GM12875 (cell line): ENCODE results near the gene CTNNA3.

Experiments used
- H3K4me3 ChIP-seq: one replicate; pipeline ENCODE4 v1.5.1; 2011; ENCODE audit warnings: low read depth, low read length, control low read depth
- CTCF ChIP-seq: IDR thresholded peaks from 2 replicates; pipeline ENCODE4 v1.5.1; 2011; ENCODE audit warnings: low read depth, mild to moderate bottlenecking, control low read depth, inconsistent platforms, low read length, moderate library complexity, borderline replicate concordance; ENCODE audit not compliant: insufficient read depth

CTNNA3 gene

DNA sequence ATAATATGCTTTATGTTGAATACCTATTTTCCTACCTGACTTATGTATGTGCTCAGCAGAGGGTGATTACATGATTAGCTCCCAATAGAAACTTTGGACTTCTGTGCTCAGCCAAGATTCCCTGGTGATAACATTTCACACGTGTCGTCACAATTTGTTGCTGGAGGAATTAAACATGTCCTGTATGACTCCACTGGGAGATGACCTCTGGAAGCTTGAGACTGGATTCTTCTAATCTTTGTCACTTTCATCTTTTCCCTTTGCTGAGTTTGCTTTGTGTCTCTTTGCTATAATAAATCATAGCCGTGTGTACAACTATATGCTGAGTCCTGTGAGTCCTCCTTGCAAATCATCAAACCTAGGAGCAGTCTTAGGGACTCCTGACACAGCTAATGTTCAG, 891.0 kb downstream of the CTNNA3 start:
- TF ChIP-seq CTCF = no peak
- no peak overlapping the region for H3K4me3 ChIP-seq

DNA sequence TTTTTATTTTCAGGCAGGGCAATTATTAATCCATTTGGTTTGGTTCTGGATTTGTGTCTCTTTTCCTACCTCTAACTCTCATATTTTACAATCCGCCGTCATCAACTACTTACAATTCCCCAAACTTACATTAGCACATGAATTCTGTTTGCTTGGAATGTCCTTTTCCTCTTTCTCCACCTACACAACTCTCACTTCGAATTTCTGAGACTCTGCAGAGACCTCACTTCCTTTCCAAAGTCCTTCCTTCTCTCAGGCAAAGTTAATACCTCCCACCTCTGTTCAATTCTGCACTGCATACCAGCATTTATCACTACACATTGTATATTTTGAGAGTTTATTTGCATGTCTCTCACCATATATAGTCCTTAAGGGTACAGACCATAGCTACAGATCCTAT, 892.8 kb downstream of the CTNNA3 start:
- H3K4me3 ChIP-seq = no peak overlapping the region
- TF ChIP-seq CTCF = no peak

GRCh38 chr10:66799474-66799873, 896.5 kb downstream of the CTNNA3 start:
- TF ChIP-seq CTCF = no peak
- H3K4me3 ChIP-seq = no peak overlapping the region

DNA sequence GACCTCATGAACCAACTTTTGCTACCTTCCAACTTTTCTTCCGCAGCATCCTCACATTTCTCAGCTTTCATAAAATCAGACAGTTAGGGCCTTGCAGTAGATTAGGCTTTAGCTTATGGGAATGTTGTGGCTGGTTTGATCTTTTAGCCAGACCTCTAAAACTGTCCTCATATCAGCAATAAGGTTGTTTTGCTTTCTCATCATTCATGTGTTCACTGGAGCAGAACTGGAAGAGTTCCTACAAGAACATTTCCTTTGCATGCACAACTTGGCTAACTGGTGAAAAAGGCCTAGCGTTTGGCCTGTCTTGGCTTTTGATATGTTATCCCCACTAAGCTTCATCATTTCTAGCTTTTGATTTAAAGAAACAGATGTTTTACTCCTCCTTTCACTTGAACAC, 900.1 kb downstream of the CTNNA3 start:
- no peak for TF ChIP-seq CTCF
- H3K4me3 ChIP-seq = no peak overlapping the region

GRCh38 chr10:66792441-66792840, 903.6 kb downstream of the CTNNA3 start:
- TF ChIP-seq CTCF = no peak
- H3K4me3 ChIP-seq = no peak overlapping the region

- H3K4me3 ChIP-seq = no peak overlapping the region
- no peak for TF ChIP-seq CTCF
Measured at GRCh38 chr10:66788178-66788987, 907.6 kb downstream of the CTNNA3 start.

GRCh38 chr10:66786709-66787108, 909.3 kb downstream of the CTNNA3 start:
- no peak for TF ChIP-seq CTCF
- no peak overlapping the region for H3K4me3 ChIP-seq
